Measurements from ENCODE around the gene PARP16.

PARP16 gene

GRCh38 chr15:65307978-65308377, 21.3 kb upstream of the PARP16 start:
- peaks cover 28% of the 10 kb centered on the region for H3K4me1 ChIP-seq (ENCODE audit: insufficient read depth, low read length)
- ATAC-seq (ENCODE audit: insufficient read depth, low read depth) (no peak), DNase-seq (no peak)
- no peaks in the 10 kb centered on the region for H3K36me3 ChIP-seq (ENCODE audit: insufficient read depth, low read length)
- no peaks in the 10 kb centered on the region for H4K20me1 ChIP-seq (ENCODE audit: insufficient read depth, low read length)
- no peak overlapping the region for H3K27ac ChIP-seq (ENCODE audit: low read length)
- H2AFZ ChIP-seq (ENCODE audit: low read depth, low read length), result no peak overlapping the region
- no peak overlapping the region for H3K9ac ChIP-seq (ENCODE audit: low read depth, low read length)
- H3K4me2 ChIP-seq (ENCODE audit: insufficient read depth, low read length), result no peak overlapping the region
- no peaks in the 10 kb centered on the region for H3K79me2 ChIP-seq (ENCODE audit: insufficient read depth, low read length)
- no peaks in the 10 kb centered on the region for H3K27me3 ChIP-seq (ENCODE audit: insufficient read depth, low read length, poor library complexity)
- TF ChIP-seq CTCF (IDR thresholded peaks at IDR 0.05; ENCODE audit: borderline replicate concordance, extremely low read depth, low read length, poor library complexity, severe bottlenecking), result no peak
- no peak for TF ChIP-seq EZH2 (IDR thresholded peaks at IDR 0.05; ENCODE audit: borderline replicate concordance, low read depth, low read length, severe bottlenecking)
- H3K4me3 ChIP-seq (ENCODE audit: low read depth in 1 of 2, low read length in 2 of 2), result no peak overlapping the region
- no peaks in the 10 kb centered on the region for H3K9me3 ChIP-seq (ENCODE audit: insufficient read depth, low read length, severe bottlenecking)

GRCh38 chr15:65306551-65306950, 19.9 kb upstream of the PARP16 start:
- no peak for DNase-seq
- H3K27me3 ChIP-seq (ENCODE audit: insufficient read depth, low read length, poor library complexity), result no peaks in the 10 kb centered on the region
- TF ChIP-seq EZH2 (IDR thresholded peaks at IDR 0.05; ENCODE audit: borderline replicate concordance, low read depth, low read length, severe bottlenecking) (no peak), CTCF (IDR thresholded peaks at IDR 0.05; ENCODE audit: borderline replicate concordance, extremely low read depth, low read length, poor library complexity, severe bottlenecking) (no peak)
- no peak overlapping the region for H3K4me2 ChIP-seq (ENCODE audit: insufficient read depth, low read length)
- H3K9me3 ChIP-seq (ENCODE audit: insufficient read depth, low read length, severe bottlenecking), result no peaks in the 10 kb centered on the region
- ATAC-seq (ENCODE audit: insufficient read depth, low read depth), result no peak
- H2AFZ ChIP-seq (ENCODE audit: low read depth, low read length), result no peak overlapping the region
- no peak overlapping the region for H3K4me3 ChIP-seq (ENCODE audit: low read depth in 1 of 2, low read length in 2 of 2)
- H3K9ac ChIP-seq (ENCODE audit: low read depth, low read length), result no peak overlapping the region
- peaks cover 28% of the 10 kb centered on the region for H3K4me1 ChIP-seq (ENCODE audit: insufficient read depth, low read length)
- no peaks in the 10 kb centered on the region for H4K20me1 ChIP-seq (ENCODE audit: insufficient read depth, low read length)
- H3K79me2 ChIP-seq (ENCODE audit: insufficient read depth, low read length), result no peaks in the 10 kb centered on the region
- no peaks in the 10 kb centered on the region for H3K36me3 ChIP-seq (ENCODE audit: insufficient read depth, low read length)
- H3K27ac ChIP-seq (ENCODE audit: low read length), result no peak overlapping the region

GRCh38 chr15:65305776-65306175, 19.1 kb upstream of the PARP16 start:
- H4K20me1 ChIP-seq (ENCODE audit: insufficient read depth, low read length), result no peaks in the 10 kb centered on the region
- H3K27ac ChIP-seq (ENCODE audit: low read length), result no peak overlapping the region
- H3K9ac ChIP-seq (ENCODE audit: low read depth, low read length), result no peak overlapping the region
- peaks cover 28% of the 10 kb centered on the region for H3K4me1 ChIP-seq (ENCODE audit: insufficient read depth, low read length)
- H3K36me3 ChIP-seq (ENCODE audit: insufficient read depth, low read length), result no peaks in the 10 kb centered on the region
- no peaks in the 10 kb centered on the region for H3K9me3 ChIP-seq (ENCODE audit: insufficient read depth, low read length, severe bottlenecking)
- no peak overlapping the region for H3K4me3 ChIP-seq (ENCODE audit: low read depth in 1 of 2, low read length in 2 of 2)
- peak overlapping the region; percentile 5; the same call in 1 of the 2 replicates for H3K4me2 ChIP-seq (ENCODE audit: insufficient read depth, low read length)
- no peaks in the 10 kb centered on the region for H3K27me3 ChIP-seq (ENCODE audit: insufficient read depth, low read length, poor library complexity)
- no peaks in the 10 kb centered on the region for H3K79me2 ChIP-seq (ENCODE audit: insufficient read depth, low read length)
- no peak overlapping the region for H2AFZ ChIP-seq (ENCODE audit: low read depth, low read length)
- no peak for ATAC-seq (ENCODE audit: insufficient read depth, low read depth)
- no peak for DNase-seq
- TF ChIP-seq CTCF (IDR thresholded peaks at IDR 0.05; ENCODE audit: borderline replicate concordance, extremely low read depth, low read length, poor library complexity, severe bottlenecking) (no peak), EZH2 (IDR thresholded peaks at IDR 0.05; ENCODE audit: borderline replicate concordance, low read depth, low read length, severe bottlenecking) (no peak)

Data from DND-41 (cell line).